Endothelial cell (in vitro differentiated cells): ENCODE measurements around the gene OR10V1. TPM values are rescaled to one million over a fixed set of nuclear protein-coding genes. Genes with fewer than 3 reads are reported as not detected.

Experiments used
- DNase-seq: peaks from one replicate; pipeline ENCODE4 v3.0.0; 2021; ENCODE audit warnings: low spot score
- H3K27ac Mint-ChIP-seq: one replicate; pipeline ENCODE4 v1.8.0; 2021; ENCODE audit warnings: mixed read lengths, inconsistent platforms; ENCODE audit not compliant: unreplicated experiment
- H3K27me3 Mint-ChIP-seq: one replicate; pipeline ENCODE4 v1.8.0; 2021; ENCODE audit warnings: mild to moderate bottlenecking, moderate library complexity, mixed read lengths, inconsistent platforms; ENCODE audit not compliant: unreplicated experiment
- H3K36me3 Mint-ChIP-seq: one replicate; pipeline ENCODE4 v1.8.0; 2021; ENCODE audit warnings: mild to moderate bottlenecking, low read depth, mixed read lengths, inconsistent platforms; ENCODE audit not compliant: unreplicated experiment
- H3K4me1 Mint-ChIP-seq: one replicate; pipeline ENCODE4 v1.8.0; 2021; ENCODE audit warnings: mild to moderate bottlenecking, mixed read lengths, inconsistent platforms; ENCODE audit not compliant: unreplicated experiment
- H3K4me3 Mint-ChIP-seq: one replicate; pipeline ENCODE4 v1.8.0; 2021; ENCODE audit warnings: mild to moderate bottlenecking, mixed read lengths, inconsistent platforms; ENCODE audit not compliant: unreplicated experiment
- H3K9me3 Mint-ChIP-seq: one replicate; pipeline ENCODE4 v1.8.0; 2021; ENCODE audit warnings: mixed read lengths, inconsistent platforms; ENCODE audit not compliant: unreplicated experiment
- total RNA-seq: library from RNA; stranded (reverse); fragmentation: NEBNext Ultra II Directional; extraction: Animal tissue kit (Norgen Biotek cat#: 25700); gene quantifications from one replicate; pipeline ENCODE4 v1.2.1, GENCODE V29; 2021; ENCODE audit not compliant: unreplicated experiment
- TF ChIP-seq, protein P1 (sequence below): fragments of 200-600 bp; sonication (generic); IDR thresholded peaks from one replicate; pipeline ENCODE4 v1.5.0; 2021; ENCODE audit warnings: antibody characterized with exemption; ENCODE audit not compliant: unreplicated experiment

The OR10V1 gene
- total RNA-seq, 1 donor from 2014 or later, result not detected

DNA sequence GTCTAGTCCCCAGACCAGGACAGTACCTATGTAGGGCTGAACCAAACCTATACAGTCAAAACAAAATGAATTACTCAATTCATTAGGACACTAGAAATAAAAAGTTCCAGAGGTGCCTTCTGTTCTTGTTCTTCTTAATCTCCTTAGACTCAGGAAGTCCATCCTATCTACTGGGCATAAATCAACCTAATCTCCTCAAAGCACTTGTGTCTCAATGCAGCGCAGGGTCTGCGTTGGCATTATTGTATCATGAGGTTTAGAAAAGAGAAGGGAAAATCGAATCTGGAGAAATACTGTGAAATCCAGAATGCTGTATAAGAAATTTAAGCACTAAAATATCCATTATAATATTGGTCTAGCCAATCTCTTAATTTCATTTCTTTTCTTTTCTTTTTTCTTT, 2.4 kb upstream of the OR10V1 start:
- Mint-ChIP-seq H3K27me3 (no peaks in the 10 kb centered on the region), H3K4me3 (no peak overlapping the region)
- TF ChIP-seq, protein P1, sequence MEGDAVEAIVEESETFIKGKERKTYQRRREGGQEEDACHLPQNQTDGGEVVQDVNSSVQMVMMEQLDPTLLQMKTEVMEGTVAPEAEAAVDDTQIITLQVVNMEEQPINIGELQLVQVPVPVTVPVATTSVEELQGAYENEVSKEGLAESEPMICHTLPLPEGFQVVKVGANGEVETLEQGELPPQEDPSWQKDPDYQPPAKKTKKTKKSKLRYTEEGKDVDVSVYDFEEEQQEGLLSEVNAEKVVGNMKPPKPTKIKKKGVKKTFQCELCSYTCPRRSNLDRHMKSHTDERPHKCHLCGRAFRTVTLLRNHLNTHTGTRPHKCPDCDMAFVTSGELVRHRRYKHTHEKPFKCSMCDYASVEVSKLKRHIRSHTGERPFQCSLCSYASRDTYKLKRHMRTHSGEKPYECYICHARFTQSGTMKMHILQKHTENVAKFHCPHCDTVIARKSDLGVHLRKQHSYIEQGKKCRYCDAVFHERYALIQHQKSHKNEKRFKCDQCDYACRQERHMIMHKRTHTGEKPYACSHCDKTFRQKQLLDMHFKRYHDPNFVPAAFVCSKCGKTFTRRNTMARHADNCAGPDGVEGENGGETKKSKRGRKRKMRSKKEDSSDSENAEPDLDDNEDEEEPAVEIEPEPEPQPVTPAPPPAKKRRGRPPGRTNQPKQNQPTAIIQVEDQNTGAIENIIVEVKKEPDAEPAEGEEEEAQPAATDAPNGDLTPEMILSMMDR, result no peak

DNA sequence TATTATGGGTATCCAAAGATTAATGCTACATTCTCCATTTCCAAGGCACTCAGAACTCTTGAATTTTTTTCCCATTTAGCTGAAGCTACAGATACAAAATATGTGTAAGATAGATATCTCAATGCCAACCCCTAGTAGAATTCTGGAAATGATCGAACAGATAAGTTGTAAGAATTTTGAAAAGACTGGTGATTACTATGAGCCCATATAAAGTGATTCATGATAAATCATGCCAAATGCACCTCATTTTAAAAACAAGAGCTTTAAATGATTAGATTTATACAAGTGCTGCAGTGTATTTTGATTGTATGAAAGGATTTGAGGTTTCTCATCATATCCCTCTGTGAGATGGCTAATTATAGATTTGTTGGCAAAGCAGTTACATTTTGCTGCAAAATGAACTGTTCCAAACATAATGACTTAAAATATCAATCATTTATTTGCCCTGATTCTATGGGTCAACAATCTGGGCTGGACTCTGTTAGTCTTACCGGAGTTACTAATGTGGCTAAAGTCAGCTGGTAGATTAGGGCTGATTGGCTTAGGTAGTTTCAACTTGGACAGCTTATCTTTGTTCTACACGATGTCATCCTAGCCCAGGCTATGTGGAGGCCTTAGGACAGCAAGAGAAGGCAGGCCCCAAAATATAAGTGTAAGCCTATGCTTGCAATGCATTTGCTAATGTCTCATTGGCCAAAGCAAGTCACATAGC, 3.4 kb downstream of the OR10V1 start:
- Mint-ChIP-seq H3K4me1 (peaks cover 17% of the 10 kb centered on the region), H3K27ac (no peak overlapping the region), H3K27me3 (no peaks in the 10 kb centered on the region), H3K4me3 (no peak overlapping the region), H3K9me3 (no peaks in the 10 kb centered on the region), H3K36me3 (no peaks in the 10 kb centered on the region)
- TF ChIP-seq, protein P1, result no peak
- no peak for DNase-seq

More for the DNA sequence above, 2.4 kb upstream of the OR10V1 start:
- H3K4me1 Mint-ChIP-seq, result peaks cover 4% of the 10 kb centered on the region
- no peak overlapping the region for H3K27ac Mint-ChIP-seq
- H3K9me3 Mint-ChIP-seq, result no peaks in the 10 kb centered on the region
- no peak for DNase-seq
- no peaks in the 10 kb centered on the region for H3K36me3 Mint-ChIP-seq

DNA sequence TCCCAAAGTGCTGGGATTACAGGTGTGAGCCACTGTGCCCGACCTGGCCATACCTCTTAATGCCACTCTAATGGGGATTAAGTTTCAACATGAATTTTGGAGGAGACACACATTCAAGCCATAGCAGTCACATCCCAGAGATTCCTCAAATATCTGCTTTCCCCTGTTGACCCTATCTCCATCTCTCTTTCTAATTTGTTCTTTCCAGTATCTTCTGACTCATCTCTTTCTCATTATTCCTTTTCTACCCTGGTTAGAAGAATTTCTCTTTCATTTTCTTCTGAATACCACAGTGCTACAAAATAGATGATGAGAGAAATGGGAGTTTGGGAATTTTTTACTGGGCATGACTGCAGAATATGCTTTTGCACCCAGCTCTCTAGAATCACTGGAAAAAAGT, 5.1 kb downstream of the OR10V1 start:
- Mint-ChIP-seq H3K36me3 (no peaks in the 10 kb centered on the region), H3K9me3 (no peaks in the 10 kb centered on the region), H3K4me3 (no peak overlapping the region), H3K27ac (no peak overlapping the region), H3K4me1 (peaks cover 13% of the 10 kb centered on the region), H3K27me3 (no peaks in the 10 kb centered on the region)
- TF ChIP-seq, protein P1, result no peak
- DNase-seq, result no peak

DNA sequence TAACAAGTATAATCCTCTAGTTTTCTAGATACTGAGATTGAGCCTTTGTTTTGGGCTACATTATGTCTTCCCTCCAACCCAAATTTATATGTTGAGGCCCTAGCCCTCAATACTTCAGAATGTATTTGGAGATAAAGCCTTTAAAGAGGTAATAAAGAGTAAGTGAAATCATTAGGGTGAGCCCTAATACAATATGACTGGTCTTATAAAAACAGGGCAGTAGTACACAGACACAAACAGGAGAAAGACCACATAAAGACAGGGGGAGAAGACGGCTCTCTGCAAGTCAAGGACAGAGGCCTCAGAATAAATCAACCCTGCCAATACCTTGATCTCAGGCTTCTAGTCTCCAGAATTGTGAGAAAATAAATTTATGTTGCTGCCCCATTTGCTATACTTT, 6.3 kb downstream of the OR10V1 start:
- peak overlapping the region; percentile 73 for H3K27ac Mint-ChIP-seq
- H3K36me3 Mint-ChIP-seq, result no peaks in the 10 kb centered on the region
- no peak for DNase-seq
- TF ChIP-seq, protein P1, result no peak
- no peaks in the 10 kb centered on the region for H3K27me3 Mint-ChIP-seq
- no peak overlapping the region for H3K4me3 Mint-ChIP-seq
- H3K4me1 Mint-ChIP-seq, result peaks cover 13% of the 10 kb centered on the region
- H3K9me3 Mint-ChIP-seq, result no peaks in the 10 kb centered on the region

DNA sequence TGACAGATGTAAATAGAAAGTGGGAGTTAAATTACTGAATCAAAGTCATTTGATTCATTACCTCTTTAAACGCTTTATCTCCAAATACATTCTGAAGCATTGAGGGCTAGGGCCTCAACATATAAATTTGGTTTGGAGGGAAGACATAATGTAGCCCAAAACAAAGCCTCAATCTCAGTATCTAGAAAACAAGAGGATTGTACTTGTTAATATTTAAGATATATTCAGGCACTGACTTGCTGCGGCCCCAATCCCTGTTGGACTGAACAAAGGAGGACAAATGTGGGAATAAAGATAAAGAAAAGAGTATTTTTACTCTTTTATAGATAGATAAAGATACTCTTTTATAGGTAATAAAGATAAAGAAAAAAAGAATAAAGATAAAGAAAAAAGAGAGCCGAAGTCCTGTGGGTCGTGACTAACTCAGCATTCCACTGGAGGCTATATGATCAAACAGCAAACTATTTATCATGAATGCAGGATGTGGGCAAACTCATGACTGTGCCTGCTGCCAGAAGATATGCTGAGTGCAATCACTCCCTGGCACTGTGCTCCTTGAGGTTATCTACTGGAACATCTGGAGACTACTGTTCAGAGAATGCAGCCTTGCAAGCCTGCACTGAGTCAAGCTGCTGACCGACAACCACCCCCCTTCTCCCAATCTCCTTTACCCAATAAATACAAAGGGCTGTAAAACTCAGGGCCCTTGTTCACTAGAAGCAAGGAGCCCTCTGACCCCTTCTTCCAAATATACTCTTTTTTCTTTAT, 6.9 kb downstream of the OR10V1 start:
- Mint-ChIP-seq H3K27me3 (no peaks in the 10 kb centered on the region), H3K4me3 (no peak overlapping the region), H3K4me1 (peaks cover 13% of the 10 kb centered on the region), H3K36me3 (no peaks in the 10 kb centered on the region), H3K27ac (peak overlapping the region; percentile 73), H3K9me3 (no peaks in the 10 kb centered on the region)
- TF ChIP-seq, protein P1, result no peak
- peak; percentile 36 for DNase-seq
